ENCODE data around the gene WDPCP. TPM values are rescaled to one million over a fixed set of nuclear protein-coding genes. Genes with fewer than 3 reads are reported as not detected.
"Not testable (repeated sequence)": the region's sequence is repeated elsewhere in the genome, so short reads cannot be mapped to it uniquely, and the experiment has no call there.

Gene WDPCP
- total RNA-seq, 5 donors from 2014 or later (not counting 1 experiment from before 2014, with no cell fraction given): 8.5 to 19.0 (median 11.5) TPM

DNA sequence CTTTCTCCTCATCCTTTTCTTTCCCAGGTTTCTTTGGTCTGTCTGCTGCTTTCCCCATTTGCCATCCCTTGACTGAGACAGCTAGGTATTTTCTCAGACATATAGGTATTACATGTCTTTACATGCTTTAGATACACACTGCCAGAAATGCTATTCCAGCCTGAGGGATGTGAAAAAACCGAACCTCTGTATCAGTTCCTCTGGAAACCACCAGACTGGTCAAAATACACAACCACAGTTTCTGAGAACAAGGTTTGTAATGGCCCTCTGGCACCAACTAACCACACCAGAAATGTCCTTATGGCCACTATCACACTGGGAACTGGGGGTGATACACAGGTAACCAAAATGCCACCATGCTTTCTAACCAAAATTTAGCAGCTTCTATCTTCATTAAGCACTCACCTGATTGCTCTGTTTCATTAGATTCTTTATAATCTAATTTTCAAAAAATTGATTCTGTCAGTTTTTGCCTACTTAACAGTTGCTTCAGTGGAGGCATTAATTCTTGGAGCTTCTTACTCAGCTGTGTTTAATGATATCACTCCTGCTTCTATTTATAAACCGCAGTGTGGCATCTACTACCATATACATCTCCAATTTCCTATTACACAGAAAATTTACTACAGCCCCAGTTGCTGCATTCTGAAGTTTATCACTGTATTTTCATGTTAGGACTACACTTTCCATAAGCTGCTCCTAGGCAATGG lies 243.5 kb downstream of the WDPCP start:
- Mint-ChIP-seq H3K9me3 (peaks cover 15 to 39% (median 19%) of the 10 kb centered on the region in 3 donors), H3K4me3 (no peak overlapping the region), H3K36me3 (peaks cover 37% of the 10 kb centered on the region), H3K4me1 (no peaks in the 10 kb centered on the region), H3K27me3 (no peaks in the 10 kb centered on the region), H3K27ac (no peak overlapping the region)
- H3K27me3 ChIP-seq (replicated peaks in 1 of 2; ENCODE audit: control insufficient read depth in 2 of 2, extremely low read depth in 1 of 2, insufficient read depth in 2 of 2, low read length in 1 of 2): no peaks in the 10 kb centered on the region
- ATAC-seq (replicated peaks in 1 of 4): no peak
- WGBS (ENCODE audit: insufficient coverage): 75% methylated on average over 1 of the region's 2 CpGs
- H3K27ac ChIP-seq (ENCODE audit: low read length): no peak overlapping the region
- no peaks in the 10 kb centered on the region for H3K9me3 ChIP-seq
- no peaks in the 10 kb centered on the region for H3K4me1 ChIP-seq (ENCODE audit: control insufficient read depth in 1 of 2, extremely low read depth in 1 of 2, insufficient read depth in 2 of 2, low read length in 2 of 2)
- no peak for DNase-seq
- POLR2A ChIA-PET: no interaction called here
- H3K36me3 ChIP-seq (ENCODE audit: control insufficient read depth in 2 of 2, extremely low read depth in 1 of 2, insufficient read depth in 1 of 2, low read length in 1 of 2): no peaks in the 10 kb centered on the region
- H3K4me3 ChIP-seq (ENCODE audit: control insufficient read depth in 1 of 2, extremely low read depth in 1 of 2, low read length in 1 of 2): no peak overlapping the region
- CTCF ChIA-PET: no interaction called here

DNA sequence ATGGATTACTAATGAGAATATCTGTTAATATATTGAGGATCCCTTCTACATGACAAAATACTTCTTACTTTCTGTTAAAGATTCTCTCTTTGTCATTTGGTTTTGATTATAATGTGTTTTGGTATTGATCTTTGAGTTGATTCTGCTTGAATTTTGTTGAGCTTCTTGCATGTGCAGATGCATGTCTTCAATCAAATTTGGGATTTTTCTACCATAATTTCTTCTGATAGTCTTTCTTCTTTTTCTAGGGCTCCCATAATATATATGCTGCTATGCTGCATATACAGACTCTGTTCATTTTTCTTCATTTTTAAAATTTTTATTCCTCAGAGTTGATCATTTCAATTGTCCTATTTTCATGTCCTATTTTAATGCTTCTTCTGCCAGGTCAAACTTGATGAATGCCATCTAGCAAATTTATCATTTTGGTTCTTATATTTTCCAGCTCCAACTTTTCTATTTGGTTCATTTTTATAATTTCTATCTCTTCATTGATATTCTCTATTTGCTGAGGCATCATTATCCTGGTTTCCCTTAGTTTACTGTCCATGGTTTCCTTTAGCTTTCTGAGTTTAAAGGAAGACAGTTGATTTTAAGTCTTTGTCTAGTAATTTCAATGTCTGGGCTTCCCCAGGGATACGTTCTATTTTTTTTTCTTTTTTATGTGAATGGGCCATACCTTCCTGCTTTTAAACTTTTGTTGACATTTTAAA lies 244.7 kb downstream of the WDPCP start:
- no peaks in the 10 kb centered on the region for H3K9me3 ChIP-seq
- H3K4me1 Mint-ChIP-seq: no peaks in the 10 kb centered on the region
- no peak overlapping the region for H3K4me3 ChIP-seq (ENCODE audit: control insufficient read depth in 1 of 2, extremely low read depth in 1 of 2, low read length in 1 of 2)
- CTCF ChIA-PET: no interaction called here
- H3K4me3 Mint-ChIP-seq: no peak overlapping the region
- ATAC-seq (replicated peaks in 1 of 4) (no peak), DNase-seq (no peak)
- peaks cover 15 to 43% (median 22%) of the 10 kb centered on the region in 3 donors for H3K9me3 Mint-ChIP-seq
- no peaks in the 10 kb centered on the region for H3K4me1 ChIP-seq (ENCODE audit: control insufficient read depth in 1 of 2, extremely low read depth in 1 of 2, insufficient read depth in 2 of 2, low read length in 2 of 2)
- no peak overlapping the region for H3K27ac ChIP-seq (ENCODE audit: low read length)
- peaks cover 34% of the 10 kb centered on the region for H3K36me3 Mint-ChIP-seq
- no peaks in the 10 kb centered on the region for H3K27me3 ChIP-seq (replicated peaks in 1 of 2; ENCODE audit: control insufficient read depth in 2 of 2, extremely low read depth in 1 of 2, insufficient read depth in 2 of 2, low read length in 1 of 2)
- no peaks in the 10 kb centered on the region for H3K36me3 ChIP-seq (ENCODE audit: control insufficient read depth in 2 of 2, extremely low read depth in 1 of 2, insufficient read depth in 1 of 2, low read length in 1 of 2)
- H3K27me3 Mint-ChIP-seq: no peaks in the 10 kb centered on the region
- POLR2A ChIA-PET: no interaction called here
- WGBS (ENCODE audit: insufficient coverage): no CpG with 5 or more reads among the region's 1 CpG
- no peak overlapping the region for H3K27ac Mint-ChIP-seq

DNA sequence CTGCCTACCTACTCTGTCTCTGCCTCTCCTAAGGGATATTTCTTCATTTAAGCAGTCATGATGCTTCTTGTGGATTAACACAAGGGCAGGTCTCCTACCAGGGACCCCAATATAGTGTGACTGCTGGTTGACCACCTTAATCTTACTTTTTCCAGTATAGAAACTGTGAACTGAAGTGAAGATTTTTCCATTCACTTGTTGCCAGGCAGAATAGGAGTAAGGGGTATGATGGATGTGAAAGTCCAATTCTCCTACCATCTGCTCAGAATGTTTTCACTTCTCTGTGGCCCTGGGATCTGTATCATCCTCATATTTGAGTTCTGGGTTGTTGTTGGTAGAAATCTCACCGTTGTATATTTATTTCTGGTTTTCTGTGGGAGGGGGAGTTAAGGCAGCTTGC lies 247.8 kb downstream of the WDPCP start:
- CTCF ChIA-PET: no interaction called here
- H3K4me1 Mint-ChIP-seq: no peaks in the 10 kb centered on the region
- no peak overlapping the region for H3K27ac Mint-ChIP-seq
- Histone ChIP-seq H3K27me3 (replicated peaks in 1 of 2; ENCODE audit: control insufficient read depth in 2 of 2, extremely low read depth in 1 of 2, insufficient read depth in 2 of 2, low read length in 1 of 2) (no peaks in the 10 kb centered on the region), H3K36me3 (ENCODE audit: control insufficient read depth in 2 of 2, extremely low read depth in 1 of 2, insufficient read depth in 1 of 2, low read length in 1 of 2) (no peaks in the 10 kb centered on the region), H3K27ac (ENCODE audit: low read length) (no peak overlapping the region), H3K9me3 (no peaks in the 10 kb centered on the region), H3K4me3 (ENCODE audit: control insufficient read depth in 1 of 2, extremely low read depth in 1 of 2, low read length in 1 of 2) (no peak overlapping the region), H3K4me1 (ENCODE audit: control insufficient read depth in 1 of 2, extremely low read depth in 1 of 2, insufficient read depth in 2 of 2, low read length in 2 of 2) (no peaks in the 10 kb centered on the region)
- DNase-seq (no peak), ATAC-seq (replicated peaks in 1 of 4) (no peak)
- WGBS (ENCODE audit: insufficient coverage): no CpG with 5 or more reads among the region's 1 CpG
- H3K4me3 Mint-ChIP-seq: no peak overlapping the region
- peaks cover 15 to 40% (median 22%) of the 10 kb centered on the region in 3 donors for H3K9me3 Mint-ChIP-seq
- peaks cover 35% of the 10 kb centered on the region for H3K36me3 Mint-ChIP-seq
- POLR2A ChIA-PET: no interaction called here
- H3K27me3 Mint-ChIP-seq: no peaks in the 10 kb centered on the region

DNA sequence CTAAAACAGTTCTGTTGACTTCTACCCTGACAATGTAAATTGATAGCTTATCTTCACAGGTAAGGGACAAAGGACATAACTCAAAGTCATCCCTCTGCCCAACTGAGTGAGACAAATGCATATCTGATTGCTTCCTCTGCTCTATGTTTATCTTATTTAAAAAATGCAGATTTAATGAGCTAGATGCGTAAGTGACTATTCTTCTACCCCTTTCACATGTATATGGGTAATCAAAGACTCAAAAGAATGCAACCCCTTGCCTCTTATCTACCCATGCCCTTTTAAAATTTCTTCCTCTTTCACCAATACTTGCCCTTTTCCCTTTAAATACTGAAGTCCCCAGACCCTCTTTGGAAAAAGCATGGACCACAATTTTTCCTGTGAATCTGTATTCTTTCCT lies 253.4 kb downstream of the WDPCP start:
- CTCF ChIA-PET: no interaction called here
- Mint-ChIP-seq H3K4me1 (no peaks in the 10 kb centered on the region), H3K36me3 (peaks cover 24% of the 10 kb centered on the region), H3K9me3 (peaks cover 4 to 8% (median 4%) of the 10 kb centered on the region in 3 donors), H3K27ac (no peak overlapping the region), H3K27me3 (no peaks in the 10 kb centered on the region), H3K4me3 (no peak overlapping the region)
- Histone ChIP-seq H3K4me3 (ENCODE audit: control insufficient read depth in 1 of 2, extremely low read depth in 1 of 2, low read length in 1 of 2) (no peak overlapping the region), H3K9me3 (no peaks in the 10 kb centered on the region), H3K27ac (ENCODE audit: low read length) (no peak overlapping the region), H3K4me1 (ENCODE audit: control insufficient read depth in 1 of 2, extremely low read depth in 1 of 2, insufficient read depth in 2 of 2, low read length in 2 of 2) (no peaks in the 10 kb centered on the region), H3K36me3 (ENCODE audit: control insufficient read depth in 2 of 2, extremely low read depth in 1 of 2, insufficient read depth in 1 of 2, low read length in 1 of 2) (no peaks in the 10 kb centered on the region), H3K27me3 (replicated peaks in 1 of 2; ENCODE audit: control insufficient read depth in 2 of 2, extremely low read depth in 1 of 2, insufficient read depth in 2 of 2, low read length in 1 of 2) (no peaks in the 10 kb centered on the region)
- ATAC-seq (replicated peaks in 1 of 4) (no peak), DNase-seq (no peak)
- POLR2A ChIA-PET: no interaction called here
- WGBS (ENCODE audit: insufficient coverage): no CpG with 5 or more reads among the region's 1 CpG

DNA sequence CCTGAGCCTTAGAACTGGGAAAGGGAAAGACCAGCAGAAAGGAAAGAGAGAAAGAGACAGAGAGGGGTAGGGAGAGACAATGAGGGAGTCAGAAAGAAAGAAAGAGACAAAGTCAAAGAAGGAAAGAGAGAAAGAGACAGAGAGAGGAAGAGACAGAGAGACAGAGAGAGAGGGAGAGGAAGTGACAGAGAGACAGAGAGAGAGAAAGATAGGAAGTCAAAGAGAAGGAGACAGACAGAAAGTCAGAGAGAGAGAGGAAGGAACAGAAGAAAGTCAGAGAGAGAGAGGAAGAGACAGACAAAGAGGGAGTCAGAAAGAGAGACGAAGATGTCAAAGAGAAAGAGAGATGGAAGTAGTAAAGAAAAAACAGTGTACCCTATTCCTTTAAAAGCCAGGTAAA lies 261.8 kb downstream of the WDPCP start:
- peaks cover 70% of the 10 kb centered on the region for H3K36me3 Mint-ChIP-seq
- no CpG with 5 or more reads among the region's 1 CpG for WGBS (ENCODE audit: insufficient coverage)
- no peaks in the 10 kb centered on the region for H3K4me1 Mint-ChIP-seq
- DNase-seq: no peak
- H3K27ac Mint-ChIP-seq: no peak overlapping the region
- H3K4me3 ChIP-seq (ENCODE audit: control insufficient read depth in 1 of 2, extremely low read depth in 1 of 2, low read length in 1 of 2): no peak overlapping the region
- CTCF ChIA-PET: no interaction called here
- no peaks in the 10 kb centered on the region for H3K27me3 ChIP-seq (replicated peaks in 1 of 2; ENCODE audit: control insufficient read depth in 2 of 2, extremely low read depth in 1 of 2, insufficient read depth in 2 of 2, low read length in 1 of 2)
- H3K9me3 ChIP-seq: no peaks in the 10 kb centered on the region
- no peak overlapping the region for H3K27ac ChIP-seq (ENCODE audit: low read length)
- H3K4me3 Mint-ChIP-seq: no peak overlapping the region
- peaks cover 0 to 3% of the 10 kb centered on the region in 2 donors for H3K36me3 ChIP-seq (ENCODE audit: control insufficient read depth in 2 of 2, extremely low read depth in 1 of 2, insufficient read depth in 1 of 2, low read length in 1 of 2)
- POLR2A ChIA-PET: no interaction called here
- no peak for ATAC-seq (replicated peaks in 1 of 4)
- H3K9me3 Mint-ChIP-seq: peaks cover 9 to 41% (median 26%) of the 10 kb centered on the region in 3 donors
- no peaks in the 10 kb centered on the region for H3K4me1 ChIP-seq (ENCODE audit: control insufficient read depth in 1 of 2, extremely low read depth in 1 of 2, insufficient read depth in 2 of 2, low read length in 2 of 2)
- H3K27me3 Mint-ChIP-seq: no peaks in the 10 kb centered on the region

DNA sequence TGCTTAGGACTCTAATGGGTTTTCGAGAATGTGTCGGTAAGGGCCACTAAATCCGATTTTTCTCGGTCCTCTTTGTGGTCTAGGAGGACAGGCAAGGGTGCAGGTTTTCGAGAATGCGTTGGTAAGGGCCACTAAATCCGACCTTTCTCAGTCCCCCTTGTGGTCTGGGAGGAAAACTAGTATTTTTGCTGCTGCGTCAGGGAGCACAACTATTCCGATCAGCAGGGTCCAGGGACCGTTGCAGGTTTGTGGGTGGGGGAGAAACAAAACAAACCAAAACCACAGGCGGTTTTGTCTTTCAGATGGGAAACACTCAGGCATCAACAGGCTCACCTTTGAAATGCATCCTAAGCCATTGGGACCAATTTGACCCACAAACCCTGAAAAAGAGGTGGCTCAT lies 264.6 kb downstream of the WDPCP start:
- H3K9me3 Mint-ChIP-seq: peaks cover 13 to 31% (median 22%) of the 10 kb centered on the region in 3 donors
- H3K4me1 Mint-ChIP-seq; H3K27ac ChIP-seq (ENCODE audit: low read length); H3K4me3 ChIP-seq (ENCODE audit: control insufficient read depth in 1 of 2, extremely low read depth in 1 of 2, low read length in 1 of 2); H3K4me3 Mint-ChIP-seq; H3K9me3 ChIP-seq; H3K36me3 ChIP-seq (ENCODE audit: control insufficient read depth in 2 of 2, extremely low read depth in 1 of 2, insufficient read depth in 1 of 2, low read length in 1 of 2); H3K27ac Mint-ChIP-seq; H3K4me1 ChIP-seq (ENCODE audit: control insufficient read depth in 1 of 2, extremely low read depth in 1 of 2, insufficient read depth in 2 of 2, low read length in 2 of 2); CTCF ChIA-PET; POLR2A ChIA-PET; ATAC-seq (replicated peaks in 1 of 4); H3K27me3 ChIP-seq (replicated peaks in 1 of 2; ENCODE audit: control insufficient read depth in 2 of 2, extremely low read depth in 1 of 2, insufficient read depth in 2 of 2, low read length in 1 of 2); DNase-seq; H3K27me3 Mint-ChIP-seq: not testable (repeated sequence)
- WGBS (ENCODE audit: insufficient coverage): 100% methylated on average over 3 of the region's 11 CpGs
- H3K36me3 Mint-ChIP-seq: peaks cover 53% of the 10 kb centered on the region

All from T-cell (primary cell).